OCI-LY1 (cell line): ENCODE measurements around the gene MTOR.

Experiments used
- EZH2 ChIP-seq: fragments of 200-600 bp; sonication (generic), shearing (Covaris generic); IDR thresholded peaks from 2 replicates; pipeline ENCODE4 v1.8.0; 2017; ENCODE audit warnings: borderline replicate concordance, mixed run types, mild to moderate bottlenecking, antibody characterized with exemption, low read length, moderate library complexity, mixed read lengths
- TF ChIP-seq, protein P1 (sequence below): fragments of 200-600 bp; sonication (generic), shearing (Covaris generic); IDR thresholded peaks from 2 replicates; pipeline ENCODE4 v1.5.1; 2017; ENCODE audit warnings: mild to moderate bottlenecking, antibody characterized with exemption, low read length, moderate library complexity, mixed read lengths

DNA sequence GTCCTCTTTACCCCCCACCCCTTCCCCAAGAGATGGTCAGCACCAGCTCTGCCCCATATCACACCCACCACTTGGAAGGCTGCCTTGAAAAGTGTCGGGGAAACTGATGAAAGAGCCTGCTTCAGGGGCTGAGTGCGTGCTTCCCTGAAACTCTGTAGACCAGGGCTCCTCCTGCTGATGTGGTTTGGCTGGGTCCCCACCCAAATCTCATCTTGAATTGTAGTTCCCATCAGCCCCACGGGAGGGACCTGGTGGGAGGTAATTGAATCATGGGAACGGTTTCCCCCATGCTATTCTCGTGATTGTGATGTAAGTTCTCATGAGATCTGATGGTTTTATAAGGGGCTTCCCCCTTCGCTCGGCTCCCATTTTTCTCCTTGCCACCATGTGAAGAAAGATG lies 47.0 kb upstream of the MTOR start:
- TF ChIP-seq, protein P1, sequence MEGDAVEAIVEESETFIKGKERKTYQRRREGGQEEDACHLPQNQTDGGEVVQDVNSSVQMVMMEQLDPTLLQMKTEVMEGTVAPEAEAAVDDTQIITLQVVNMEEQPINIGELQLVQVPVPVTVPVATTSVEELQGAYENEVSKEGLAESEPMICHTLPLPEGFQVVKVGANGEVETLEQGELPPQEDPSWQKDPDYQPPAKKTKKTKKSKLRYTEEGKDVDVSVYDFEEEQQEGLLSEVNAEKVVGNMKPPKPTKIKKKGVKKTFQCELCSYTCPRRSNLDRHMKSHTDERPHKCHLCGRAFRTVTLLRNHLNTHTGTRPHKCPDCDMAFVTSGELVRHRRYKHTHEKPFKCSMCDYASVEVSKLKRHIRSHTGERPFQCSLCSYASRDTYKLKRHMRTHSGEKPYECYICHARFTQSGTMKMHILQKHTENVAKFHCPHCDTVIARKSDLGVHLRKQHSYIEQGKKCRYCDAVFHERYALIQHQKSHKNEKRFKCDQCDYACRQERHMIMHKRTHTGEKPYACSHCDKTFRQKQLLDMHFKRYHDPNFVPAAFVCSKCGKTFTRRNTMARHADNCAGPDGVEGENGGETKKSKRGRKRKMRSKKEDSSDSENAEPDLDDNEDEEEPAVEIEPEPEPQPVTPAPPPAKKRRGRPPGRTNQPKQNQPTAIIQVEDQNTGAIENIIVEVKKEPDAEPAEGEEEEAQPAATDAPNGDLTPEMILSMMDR = no peak
- no peak for TF ChIP-seq EZH2
